Spinal cord (tissue), 10 donors: Measurements from ENCODE around the gene KBTBD7. TPM values are rescaled to one million over a fixed set of nuclear protein-coding genes. Genes with fewer than 3 reads are reported as not detected.

Experiments used
- DNase-seq, 6 donors: peaks; one replicate each; pipeline versions ENCODE4 v3.0.0 to v3.0.0-alpha.2; 2013 to 2015; ENCODE audit warnings: low spot score in 6 of 6, low read depth in 4 of 6
- H3K27ac ChIP-seq: one replicate; pipeline ENCODE4 v1.5.1; 2013; ENCODE audit warnings: low read depth, low read length, control low read depth
- H3K27me3 ChIP-seq: one replicate; pipeline ENCODE4 v1.6.1; 2013; ENCODE audit warnings: low read length; ENCODE audit not compliant: control insufficient read depth, insufficient read depth
- H3K36me3 ChIP-seq: one replicate; pipeline ENCODE4 v1.6.1; 2013; ENCODE audit warnings: low read length; ENCODE audit not compliant: control insufficient read depth, insufficient read depth
- H3K4me1 ChIP-seq: one replicate; pipeline ENCODE4 v1.6.1; 2013; ENCODE audit warnings: low read length; ENCODE audit not compliant: control insufficient read depth, insufficient read depth
- H3K4me3 ChIP-seq: one replicate; pipeline ENCODE4 v1.5.1; 2013; ENCODE audit warnings: low read depth, low read length, control low read depth
- H3K9me3 ChIP-seq: one replicate; pipeline ENCODE4 v1.6.1; 2013; ENCODE audit warnings: low read length; ENCODE audit not compliant: control insufficient read depth, insufficient read depth
- WGBS: methylation state at CpG from one replicate; pipeline ENCODE4 v1.1.5; 2013; ENCODE audit warnings: missing lambda C conversion rate; ENCODE audit not compliant: insufficient coverage; 5-methylcytosine and 5-hydroxymethylcytosine counted together
- polyA plus RNA-seq, 2 donors: library from polyadenylated mRNA; unstranded; fragments of 120-200 nt; gene quantifications; one replicate each; pipeline ENCODE4 v1.2.1, GENCODE V29; 2013; ENCODE audit not compliant: insufficient read length in 2 of 2
- total RNA-seq, 2 donors: library from RNA; depleted of rRNA in 1 of 2; stranded (reverse); fragments of 120-200 nt in 1 of 2; fragments of >200 nt in 1 of 2; gene quantifications; one replicate each; pipeline versions ENCODE4 v1.2.3 to v1.2.4, GENCODE V29; 2013 to 2014
- donor health status: healthy.

The KBTBD7 gene
- total and polyA plus RNA-seq, 4 donors = 16.0 to 24.2 (median 19.8) TPM

- H3K4me3 ChIP-seq = no peak overlapping the region
- no peak for DNase-seq
- peaks cover 11% of the 10 kb centered on the region for H3K9me3 ChIP-seq
- H3K36me3 ChIP-seq = no peaks in the 10 kb centered on the region
- H3K27ac ChIP-seq = no peak overlapping the region
- H3K4me1 ChIP-seq = no peaks in the 10 kb centered on the region
- WGBS = 92% methylated on average over 2 of the region's 4 CpGs
- no peaks in the 10 kb centered on the region for H3K27me3 ChIP-seq
Observed at GRCh38 chr13:41145136-41145908, 49.0 kb downstream of the KBTBD7 start.

GRCh38 chr13:41144576-41144975 is 49.8 kb downstream of the KBTBD7 start:
- DNase-seq = no peak
- Histone ChIP-seq H3K9me3 (peaks cover 5% of the 10 kb centered on the region), H3K4me3 (no peak overlapping the region), H3K27ac (no peak overlapping the region), H3K4me1 (no peaks in the 10 kb centered on the region), H3K36me3 (no peaks in the 10 kb centered on the region), H3K27me3 (no peaks in the 10 kb centered on the region)
- no CpG with 5 or more reads among the region's 2 CpGs for WGBS

Other genes with a start within 250 kb of the KBTBD7 start
- gene ELF1, start 175.3 kb downstream of the KBTBD7 start, total RNA-seq = 10 to 100 TPM; 40.7 to 41.3 TPM
- gene ELF1, start 175.3 kb downstream of the KBTBD7 start, polyA plus RNA-seq = 10 to 100 TPM; 20.7 to 26.9 TPM
- gene WBP4, start 133.1 kb downstream of the KBTBD7 start, total RNA-seq = 10 to 100 TPM; 15.4 to 16.4 TPM
- 10 to 100 TPM; 19.3 to 24.1 TPM for gene WBP4, start 133.1 kb downstream of the KBTBD7 start, polyA plus RNA-seq
- gene KBTBD6, start 61.8 kb downstream of the KBTBD7 start, total RNA-seq = 10 to 100 TPM; 19.2 to 50.6 TPM
- 10 to 100 TPM; 37.2 to 51.0 TPM for gene KBTBD6, start 61.8 kb downstream of the KBTBD7 start, polyA plus RNA-seq
- gene MTRF1, start 69.0 kb upstream of the KBTBD7 start, total RNA-seq = 10 to 100 TPM; 12.2 to 17.1 TPM
- gene MTRF1, start 69.0 kb upstream of the KBTBD7 start, polyA plus RNA-seq = 10 to 100 TPM; 15.1 to 17.4 TPM
- gene NAA16, start 116.7 kb upstream of the KBTBD7 start, total RNA-seq = 10 to 100 TPM; 22.8 to 36.1 TPM
- gene NAA16, start 116.7 kb upstream of the KBTBD7 start, polyA plus RNA-seq = 10 to 100 TPM; 23.2 to 35.5 TPM